GM12878 (cell line): ENCODE data around the gene CNR2. TPM values are rescaled to one million over a fixed set of nuclear protein-coding genes. Genes with fewer than 3 reads are reported as not detected.

Source experiments
- ATAC-seq: fragments of 200-7000 bp; cut with Tn5 transposase; 3 replicates; pipeline ENCODE4 v1.9.1; 2020; ENCODE audit warnings: mild to moderate bottlenecking, moderate library complexity
- BruUV-seq: library from RNA; stranded (reverse); fragments of 400-500 nt; replicated peaks from 2 replicates; lab custom pipeline; 2021; lab: Mats Ljungman, UMichigan
- CTCF ChIA-PET: fragments of 300-600 bp; sonication (Branson Sonifier 250); formaldehyde crosslinking; extraction: SDS; loops from one replicate; lab custom pipeline; 2021; ENCODE audit warnings: inconsistent platforms; lab: Yijun Ruan, JAX
- POLR2A ChIA-PET: fragments of 350-600 bp; formaldehyde crosslinking; extraction: SDS; loops from one replicate; lab custom pipeline; 2021; ENCODE audit warnings: inconsistent platforms; lab: Charles Lee
- RAD21 ChIA-PET: fragments of 300-600 bp; sonication (Branson Sonifier 250); formaldehyde crosslinking; loops from one replicate; lab custom pipeline; 2023; ENCODE audit warnings: antibody characterized with exemption; ENCODE audit not compliant: unreplicated experiment; lab: Charles Lee
- SMC1A ChIA-PET: fragments of 300-600 bp; sonication (Branson Sonifier 250); formaldehyde crosslinking; loops from one replicate; lab custom pipeline; 2023; ENCODE audit not compliant: unreplicated experiment, uncharacterized antibody; lab: Charles Lee
- DNase-seq: peaks from one replicate; pipeline ENCODE4 v3.0.0-alpha.2; 2011; ENCODE audit warnings: low read depth, low spot score
- FAIRE-seq: peaks from 3 replicates; lab custom pipeline; 2011; peaks lifted over from hg19 to GRCh38; lab: Jason Lieb, UNC
- H2AFZ ChIP-seq: 2 replicates; pipeline ENCODE4 v1.6.0; 2011; ENCODE audit warnings: low read depth, low read length, control low read depth; ENCODE audit not compliant: control insufficient read depth
- H3K27ac ChIP-seq: 2 replicates; pipeline ENCODE4 v1.5.1; 2011; ENCODE audit warnings: control low read depth; ENCODE audit not compliant: control insufficient read depth, insufficient read depth
- H3K27me3 ChIP-seq, 2 experiments: replicated peaks in 1 of 2; 2 replicates each; pipeline versions ENCODE4 v1.6.0 to v1.6.1; 2011; ENCODE audit warnings: low read length in 1 of 2; ENCODE audit not compliant: control insufficient read depth in 2 of 2, insufficient read depth in 2 of 2
- H3K36me3 ChIP-seq, 2 experiments: 2 replicates each; pipeline ENCODE4 v1.5.1; 2011; ENCODE audit warnings: low read length in 1 of 2; ENCODE audit not compliant: control insufficient read depth in 2 of 2, insufficient read depth in 2 of 2
- H3K4me1 ChIP-seq: 2 replicates; pipeline ENCODE4 v1.6.1; 2011; ENCODE audit warnings: mild to moderate bottlenecking, low read length, moderate library complexity, mixed read lengths; ENCODE audit not compliant: control insufficient read depth, insufficient read depth
- H3K4me2 ChIP-seq: 2 replicates; pipeline ENCODE4 v1.6.0; 2011; ENCODE audit warnings: control low read depth; ENCODE audit not compliant: control insufficient read depth, insufficient read depth
- H3K4me3 ChIP-seq: fragments of 200-600 bp; sonication (generic); 2 replicates; pipeline ENCODE4 v1.5.1; 2016
- H3K79me2 ChIP-seq: 2 replicates; pipeline ENCODE4 v1.6.0; 2011; ENCODE audit warnings: low read length; ENCODE audit not compliant: control insufficient read depth, insufficient read depth
- H3K9ac ChIP-seq: 2 replicates; pipeline ENCODE4 v1.8.0; 2011; ENCODE audit warnings: low read length, control low read depth, mixed read lengths; ENCODE audit not compliant: control insufficient read depth, insufficient read depth
- H3K9me3 ChIP-seq: replicated peaks from 3 replicates; pipeline ENCODE4 v1.5.1; 2011; ENCODE audit warnings: mild to moderate bottlenecking, low read length; ENCODE audit not compliant: control insufficient read depth, insufficient read depth
- H4K20me1 ChIP-seq: 2 replicates; pipeline ENCODE4 v1.6.0; 2011; ENCODE audit not compliant: control insufficient read depth, insufficient read depth
- CHD2 ChIP-seq: IDR thresholded peaks from 2 replicates; pipeline ENCODE4 v1.6.1; 2011; ENCODE audit warnings: low read depth, low read length, improper control_type of control experiment, borderline replicate concordance
- EED ChIP-seq: sonication (generic); IDR thresholded peaks from 2 replicates; pipeline ENCODE4 v1.6.1; 2016; ENCODE audit warnings: antibody characterized with exemption, low read depth
- SPI1 ChIP-seq: IDR thresholded peaks from 2 replicates; pipeline ENCODE4 v1.6.1; 2011; ENCODE audit warnings: low read depth, mild to moderate bottlenecking, low read length, moderate library complexity, borderline replicate concordance; ENCODE audit not compliant: insufficient read depth
- WGBS: methylation state at CpG from one replicate; pipeline ENCODE4 v1.1.6; 2016; ENCODE audit warnings: low lambda C conversion rate; ENCODE audit not compliant: insufficient replicate concordance, insufficient coverage; ENCODE audit errors: missing lambda C conversion rate; 5-methylcytosine and 5-hydroxymethylcytosine counted together
- in situ Hi-C: fragments of 300-500 bp; cut with MboI; formaldehyde crosslinking; loops from 9 replicates; pipeline ENCODE4 v1.14.3; 2018; ENCODE audit warnings: mixed read lengths
- intact Hi-C: fragments of 100-400 bp; cut with micrococcal nuclease; formaldehyde crosslinking; loops from one replicate; pipeline ENCODE4 v1.14.2; 2022; ENCODE audit not compliant: unreplicated experiment
- polyA plus RNA-seq, 11 experiments: library from polyadenylated mRNA; depleted of rRNA in 4 of 11; unstranded in 6 of 11; stranded (reverse) in 5 of 11; fragments of >200 nt; fragmentation: Nextera tagmentation in 4 of 11; fragmentation: Illumina TruSeq in 1 of 11; extraction: Ambion mirVana in 4 of 11; extraction: Trizol in 1 of 11; gene quantifications; 1 replicate in 1 of 11; 2 replicates in 10 of 11; pipeline versions ENCODE4 v1.2.1 to v1.2.3, GENCODE V29; 2011 to 2016; ENCODE audit warnings: inconsistent platforms in 2 of 11, missing spikeins in 2 of 11, low read depth in 1 of 11
- total RNA-seq, 4 experiments: library from RNA; depleted of rRNA in 3 of 4; stranded (reverse); fragments of >200 nt in 3 of 4; fragmentation: Illumina TruSeq in 1 of 4; extraction: Trizol in 1 of 4; gene quantifications; 2 replicates each; pipeline versions ENCODE4 v1.2.1 to v1.2.3, GENCODE V29; 2013 to 2021

CNR2 gene
- total and polyA plus RNA-seq, 10 of the 15 experiments (the other 5 are each of a cell fraction or from before 2014, with no cell fraction given), result 0.46 to 19.8 (median 12.2) TPM

DNA sequence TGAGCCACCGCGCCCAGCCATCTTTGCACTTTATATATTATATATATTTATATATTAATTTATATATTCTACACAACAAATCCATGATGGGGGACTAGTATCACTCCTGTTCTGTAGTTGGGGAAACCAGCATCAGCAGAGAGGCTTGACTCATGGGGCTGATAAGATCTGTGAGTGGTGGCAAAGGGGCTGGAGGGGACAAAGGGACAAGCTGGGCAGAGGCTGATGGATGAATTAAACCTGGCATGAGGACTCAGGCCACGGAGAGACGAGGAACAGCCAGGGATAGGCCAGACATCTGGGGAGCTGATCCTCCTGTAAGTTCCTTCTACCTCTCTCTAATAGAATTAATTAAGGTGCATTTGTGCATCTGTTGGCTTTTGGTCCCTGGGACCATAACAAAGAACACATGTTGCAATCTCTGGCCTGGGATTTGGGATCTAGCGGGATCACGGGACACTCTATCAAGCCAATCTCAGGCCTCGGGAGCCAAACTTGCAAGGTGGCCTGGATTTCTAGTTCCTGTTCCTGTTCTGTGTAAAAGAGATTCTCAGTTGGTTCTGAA is 7.6 kb downstream of the CNR2 start:
- no peak for FAIRE-seq
- Histone ChIP-seq H3K27me3 (no peaks in the 10 kb centered on the region), H3K79me2 (peaks cover 66% of the 10 kb centered on the region), H3K9ac (no peak overlapping the region), H4K20me1 (no peaks in the 10 kb centered on the region), H3K4me2 (peak overlapping the region; percentile 63)
- WGBS, result 94% methylated on average over 7 of the region's 7 CpGs
- RAD21 ChIA-PET, result interaction anchor here (2.3 kb wide), 1 partner anchor 11 kb away, joined by 15 read pairs; no protein-coding TSS in a partner anchor
- DNase-seq, result no peak
- BruUV-seq, result no TSS peak
- no peak for TF ChIP-seq CHD2
- 0 out of 2 replicates have a peak, but pooled peaks have one; percentile 14 for TF ChIP-seq SPI1
- 0 out of 2 replicates have a peak, but pooled peaks have one; percentile 23 for TF ChIP-seq EED
- TF ChIP-seq, all 136 proteins: peak for 2
- ATAC-seq, result no peak
- SMC1A ChIA-PET, result interaction anchor here (1.6 to 7.7 kb wide), 3 partner anchors 11 to 95 kb away, joined by 5 to 66 read pairs (median 8); no protein-coding TSS in a partner anchor
- Histone ChIP-seq H3K4me3 (no peak overlapping the region), H3K27ac (peak overlapping the region; percentile 63), H3K4me1 (peaks cover 50% of the 10 kb centered on the region), H3K9me3 (no peaks in the 10 kb centered on the region; the same call in 2 of the 3 replicates), H3K36me3 (peaks cover 0 to 5% of the 10 kb centered on the region in 2 experiments; a peak in 2 of 4 replicates), H2AFZ (no peak overlapping the region)
- POLR2A ChIA-PET, result interaction anchor here (1.1 to 2.4 kb wide), 5 partner anchors 11 to 75 kb away, joined by 4 to 16 read pairs (median 6); partner anchors contain the start of genes PNRC2 and SRSF10
- in situ Hi-C loops (no loop called here), intact Hi-C loops (no loop called here)
- CTCF ChIA-PET, result interaction anchor here (1.5 to 10.5 kb wide), 3 partner anchors 11 to 96 kb away, joined by 6 to 109 read pairs (median 6); no protein-coding TSS in a partner anchor
